Peyer's patch (tissue), 4 donors: ENCODE data around the gene DST.

ENCODE experiments used
- CTCF ChIP-seq, 6 experiments: fragments of 450-650 bp in 4 of 6; fragments of 200-600 bp in 2 of 6; sonication (generic) in 1 of 6; IDR thresholded peaks; one replicate each; pipeline ENCODE4 v1.5.1; 2017 to 2019; ENCODE audit warnings: antibody characterized with exemption in 6 of 6, mild to moderate bottlenecking in 3 of 6, moderate library complexity in 1 of 6
- POLR2A ChIP-seq, 2 donors: fragments of 450-650 bp; IDR thresholded peaks; one replicate each; pipeline ENCODE4 v1.5.1; 2017; ENCODE audit warnings: antibody characterized with exemption in 2 of 2, mild to moderate bottlenecking in 2 of 2, moderate library complexity in 2 of 2

- TF ChIP-seq CTCF (IDR thresholded peaks at IDR 0.05), result no peak
- TF ChIP-seq POLR2A (IDR thresholded peaks at IDR 0.05), result no peak
These were observed 39.9 kb upstream of the DST start for GRCh38 chr6:56682635-56683034.
